ENCODE measurements around the gene NAA80.
A peak's percentile ranks its signal among the peaks of the same experiment; 100 is the strongest.

Gene NAA80

DNA sequence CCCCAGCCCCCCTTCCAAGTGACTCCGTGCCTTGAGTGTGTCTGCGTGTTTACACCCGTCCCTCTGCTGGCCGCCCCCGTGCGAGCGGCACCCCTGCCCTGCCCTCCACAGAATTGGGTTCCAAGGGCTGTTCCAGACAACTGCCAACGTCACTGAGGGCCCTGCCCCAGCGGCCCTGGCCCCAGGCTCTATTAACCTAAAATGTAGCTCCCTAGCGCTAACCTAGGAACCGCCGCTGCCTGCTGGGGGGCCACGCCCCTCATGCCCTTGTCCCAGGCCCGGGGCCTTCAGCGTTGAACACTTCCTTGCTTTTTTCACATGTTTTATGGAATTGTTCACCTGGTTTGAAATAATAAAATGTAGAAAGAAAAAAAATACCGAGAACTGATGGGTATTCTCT, 40.2 kb downstream of the NAA80 start:
- H3K9ac ChIP-seq (ENCODE audit: low read depth in 1 of 2, low read length in 2 of 2) = no peak overlapping the region
- H3K4me3 ChIP-seq (ENCODE audit: low read length in 2 of 2) = no peak overlapping the region
- H3K36me3 ChIP-seq (ENCODE audit: control insufficient read depth in 2 of 2, insufficient read depth in 2 of 2, low read length in 2 of 2) = peaks cover 20 to 22% of the 10 kb centered on the region in 2 donors
- H3K27me3 ChIP-seq (ENCODE audit: control insufficient read depth in 2 of 2, insufficient read depth in 2 of 2, low read length in 2 of 2) = no peaks in the 10 kb centered on the region
- H3K9me3 ChIP-seq (ENCODE audit: control insufficient read depth in 2 of 2, low read length in 2 of 2) = no peaks in the 10 kb centered on the region
- H3K27ac ChIP-seq (ENCODE audit: low read depth in 2 of 2, low read length in 2 of 2) = peak overlapping the region in 1 of 2 donors; percentile 53
- peaks cover 12 to 15% of the 10 kb centered on the region in 2 donors for H3K4me1 ChIP-seq (ENCODE audit: control insufficient read depth in 2 of 2, insufficient read depth in 2 of 2, low read length in 2 of 2)

GRCh38 chr3:50258029-50258680, 41.0 kb downstream of the NAA80 start:
- Histone ChIP-seq H3K36me3 (ENCODE audit: control insufficient read depth in 2 of 2, insufficient read depth in 2 of 2, low read length in 2 of 2) (peaks cover 20 to 26% of the 10 kb centered on the region in 2 donors), H3K4me1 (ENCODE audit: control insufficient read depth in 2 of 2, insufficient read depth in 2 of 2, low read length in 2 of 2) (peaks cover 12 to 15% of the 10 kb centered on the region in 2 donors), H3K4me3 (ENCODE audit: low read length in 2 of 2) (no peak overlapping the region), H3K9ac (ENCODE audit: low read depth in 1 of 2, low read length in 2 of 2) (no peak overlapping the region), H3K27ac (ENCODE audit: low read depth in 2 of 2, low read length in 2 of 2) (no peak overlapping the region), H3K27me3 (ENCODE audit: control insufficient read depth in 2 of 2, insufficient read depth in 2 of 2, low read length in 2 of 2) (no peaks in the 10 kb centered on the region), H3K9me3 (ENCODE audit: control insufficient read depth in 2 of 2, low read length in 2 of 2) (no peaks in the 10 kb centered on the region)

DNA sequence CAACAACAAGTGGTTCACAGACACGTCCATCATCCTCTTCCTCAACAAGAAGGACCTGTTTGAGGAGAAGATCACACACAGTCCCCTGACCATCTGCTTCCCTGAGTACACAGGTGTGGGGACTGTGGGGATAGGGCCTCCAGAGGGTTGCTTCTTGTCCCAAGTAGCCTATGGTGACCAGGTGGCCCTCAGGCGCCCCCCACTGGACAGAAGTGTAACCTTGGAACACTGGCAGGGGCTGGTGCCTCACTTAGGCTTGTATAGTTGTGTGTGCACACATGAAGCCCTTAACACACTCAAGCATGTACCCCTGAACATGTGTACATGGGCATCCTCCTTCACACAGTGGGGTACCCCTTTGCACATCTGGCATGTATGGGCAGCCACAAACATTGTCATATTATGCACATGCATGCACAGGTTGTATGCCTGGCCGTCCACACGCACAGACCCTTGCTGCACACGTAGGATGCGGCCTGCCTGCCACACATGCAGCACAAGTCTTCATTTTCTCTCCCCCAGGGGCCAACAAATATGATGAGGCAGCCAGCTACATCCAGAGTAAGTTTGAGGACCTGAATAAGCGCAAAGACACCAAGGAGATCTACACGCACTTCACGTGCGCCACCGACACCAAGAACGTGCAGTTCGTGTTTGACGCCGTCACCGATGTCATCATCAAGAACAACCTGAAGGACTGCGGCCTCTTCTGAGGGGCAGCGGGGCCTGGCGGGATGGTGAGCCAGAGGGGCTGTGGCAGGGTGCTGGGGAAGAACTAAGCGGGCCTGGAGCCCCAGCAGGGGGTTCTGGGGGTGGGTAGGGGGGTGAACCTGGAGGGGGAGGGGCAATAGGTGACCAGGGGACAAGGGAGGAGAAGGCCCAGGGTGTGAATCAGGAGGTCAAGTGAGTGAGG, 42.0 kb downstream of the NAA80 start:
- Histone ChIP-seq H3K4me1 (ENCODE audit: control insufficient read depth in 2 of 2, insufficient read depth in 2 of 2, low read length in 2 of 2) (peaks cover 12 to 15% of the 10 kb centered on the region in 2 donors), H3K9ac (ENCODE audit: low read depth in 1 of 2, low read length in 2 of 2) (no peak overlapping the region), H3K4me3 (ENCODE audit: low read length in 2 of 2) (no peak overlapping the region), H3K27me3 (ENCODE audit: control insufficient read depth in 2 of 2, insufficient read depth in 2 of 2, low read length in 2 of 2) (no peaks in the 10 kb centered on the region), H3K9me3 (ENCODE audit: control insufficient read depth in 2 of 2, low read length in 2 of 2) (no peaks in the 10 kb centered on the region), H3K36me3 (ENCODE audit: control insufficient read depth in 2 of 2, insufficient read depth in 2 of 2, low read length in 2 of 2) (peaks cover 20 to 32% of the 10 kb centered on the region in 2 donors), H3K27ac (ENCODE audit: low read depth in 2 of 2, low read length in 2 of 2) (no peak overlapping the region)

GRCh38 chr3:50255251-50255615, 44.0 kb downstream of the NAA80 start:
- Histone ChIP-seq H3K27ac (ENCODE audit: low read depth in 2 of 2, low read length in 2 of 2) (peak overlapping the region in 1 of 2 donors; percentile 56), H3K9ac (ENCODE audit: low read depth in 1 of 2, low read length in 2 of 2) (no peak overlapping the region), H3K36me3 (ENCODE audit: control insufficient read depth in 2 of 2, insufficient read depth in 2 of 2, low read length in 2 of 2) (peaks cover 25 to 41% of the 10 kb centered on the region in 2 donors), H3K4me3 (ENCODE audit: low read length in 2 of 2) (no peak overlapping the region), H3K9me3 (ENCODE audit: control insufficient read depth in 2 of 2, low read length in 2 of 2) (no peaks in the 10 kb centered on the region), H3K27me3 (ENCODE audit: control insufficient read depth in 2 of 2, insufficient read depth in 2 of 2, low read length in 2 of 2) (no peaks in the 10 kb centered on the region), H3K4me1 (ENCODE audit: control insufficient read depth in 2 of 2, insufficient read depth in 2 of 2, low read length in 2 of 2) (peaks cover 12 to 15% of the 10 kb centered on the region in 2 donors)

DNA sequence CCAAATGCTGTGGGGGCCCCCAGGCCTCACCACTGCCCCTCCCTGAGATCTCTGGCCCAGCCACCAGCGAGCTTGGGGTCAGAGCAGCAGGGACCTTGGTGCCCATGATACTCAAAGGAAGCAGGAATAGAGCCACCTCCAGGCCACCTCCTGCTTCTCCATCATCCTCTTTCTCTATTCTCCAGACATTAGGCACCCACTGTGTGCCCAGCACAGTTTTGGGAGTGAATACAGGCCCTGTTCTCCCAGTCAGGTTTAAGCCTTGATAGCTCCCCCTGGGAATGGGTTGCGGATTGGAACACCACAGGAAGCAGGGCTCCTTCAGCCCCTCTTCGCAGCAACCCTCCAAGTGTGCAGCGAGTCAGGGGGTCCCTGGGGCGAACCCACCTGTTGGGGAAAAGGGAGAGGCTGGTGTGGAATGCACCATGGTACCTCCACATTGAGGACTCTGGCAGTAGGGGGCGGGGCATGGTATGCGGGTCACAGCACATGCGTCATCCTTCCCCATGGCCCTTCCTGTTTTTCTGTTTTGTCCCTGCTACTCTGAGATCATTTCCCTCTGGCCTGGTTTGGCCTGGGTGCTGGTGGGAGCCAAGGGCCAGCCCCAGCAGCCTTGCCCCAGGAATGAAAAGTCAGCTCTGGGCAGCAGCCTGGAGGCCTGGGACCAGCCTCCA, 44.5 kb downstream of the NAA80 start:
- peaks cover 25 to 42% of the 10 kb centered on the region in 2 donors for H3K36me3 ChIP-seq (ENCODE audit: control insufficient read depth in 2 of 2, insufficient read depth in 2 of 2, low read length in 2 of 2)
- H3K4me3 ChIP-seq (ENCODE audit: low read length in 2 of 2) = no peak overlapping the region
- H3K27me3 ChIP-seq (ENCODE audit: control insufficient read depth in 2 of 2, insufficient read depth in 2 of 2, low read length in 2 of 2) = no peaks in the 10 kb centered on the region
- peaks cover 10 to 14% of the 10 kb centered on the region in 2 donors for H3K4me1 ChIP-seq (ENCODE audit: control insufficient read depth in 2 of 2, insufficient read depth in 2 of 2, low read length in 2 of 2)
- peak overlapping the region; percentile 42 to 56 for H3K27ac ChIP-seq (ENCODE audit: low read depth in 2 of 2, low read length in 2 of 2)
- no peak overlapping the region for H3K9ac ChIP-seq (ENCODE audit: low read depth in 1 of 2, low read length in 2 of 2)
- no peaks in the 10 kb centered on the region for H3K9me3 ChIP-seq (ENCODE audit: control insufficient read depth in 2 of 2, low read length in 2 of 2)

DNA sequence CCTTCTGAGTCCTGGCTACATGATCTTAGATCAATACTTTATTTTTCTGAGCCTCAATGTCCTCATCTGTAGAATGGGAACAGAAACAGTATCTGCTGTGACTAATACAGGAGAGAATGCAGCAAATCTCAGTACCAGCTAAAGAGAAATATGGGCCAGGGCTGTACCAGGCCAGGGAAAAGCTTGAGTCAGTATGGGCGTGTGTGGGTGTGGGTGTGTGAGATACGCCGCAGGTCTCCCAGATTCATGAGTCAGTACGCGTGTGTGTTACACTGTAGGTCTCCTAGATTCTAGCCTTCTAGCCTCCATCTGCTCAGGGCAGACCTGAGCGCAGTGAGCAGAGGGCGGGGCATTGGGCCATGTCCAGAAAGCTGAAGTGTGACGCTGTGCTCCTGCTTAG, 48.0 kb downstream of the NAA80 start:
- Histone ChIP-seq H3K4me3 (ENCODE audit: low read length in 2 of 2) (no peak overlapping the region), H3K4me1 (ENCODE audit: control insufficient read depth in 2 of 2, insufficient read depth in 2 of 2, low read length in 2 of 2) (peaks cover 27 to 42% of the 10 kb centered on the region in 2 donors), H3K9ac (ENCODE audit: low read depth in 1 of 2, low read length in 2 of 2) (no peak overlapping the region), H3K9me3 (ENCODE audit: control insufficient read depth in 2 of 2, low read length in 2 of 2) (no peaks in the 10 kb centered on the region), H3K27ac (ENCODE audit: low read depth in 2 of 2, low read length in 2 of 2) (peak overlapping the region in 1 of 2 donors; percentile 10), H3K36me3 (ENCODE audit: control insufficient read depth in 2 of 2, insufficient read depth in 2 of 2, low read length in 2 of 2) (peaks cover 5 to 32% of the 10 kb centered on the region in 2 donors), H3K27me3 (ENCODE audit: control insufficient read depth in 2 of 2, insufficient read depth in 2 of 2, low read length in 2 of 2) (no peaks in the 10 kb centered on the region)

DNA sequence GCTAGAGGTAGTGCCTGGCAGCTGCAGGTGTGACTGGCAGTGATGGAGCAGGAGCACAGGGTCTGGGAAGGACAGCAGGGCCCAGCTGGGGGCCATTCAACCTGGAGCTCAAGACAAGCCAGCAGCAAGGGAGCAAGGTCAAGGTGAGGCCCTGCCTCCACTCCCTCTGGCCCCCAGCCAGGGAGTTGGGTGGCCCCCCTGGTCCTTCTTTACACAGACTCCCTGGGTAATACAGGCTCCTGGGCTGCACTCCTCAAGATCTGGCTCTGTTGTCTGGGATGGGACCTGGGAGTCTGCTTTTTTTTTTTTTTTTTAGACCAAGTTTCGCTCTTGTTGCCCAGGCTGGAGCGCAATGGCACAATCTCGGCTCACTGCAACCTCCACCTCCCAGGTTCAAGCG, 48.7 kb downstream of the NAA80 start:
- no peaks in the 10 kb centered on the region for H3K27me3 ChIP-seq (ENCODE audit: control insufficient read depth in 2 of 2, insufficient read depth in 2 of 2, low read length in 2 of 2)
- H3K9me3 ChIP-seq (ENCODE audit: control insufficient read depth in 2 of 2, low read length in 2 of 2) = no peaks in the 10 kb centered on the region
- H3K36me3 ChIP-seq (ENCODE audit: control insufficient read depth in 2 of 2, insufficient read depth in 2 of 2, low read length in 2 of 2) = peaks cover 4 to 30% of the 10 kb centered on the region in 2 donors
- H3K9ac ChIP-seq (ENCODE audit: low read depth in 1 of 2, low read length in 2 of 2) = no peak overlapping the region
- H3K4me3 ChIP-seq (ENCODE audit: low read length in 2 of 2) = no peak overlapping the region
- no peak overlapping the region for H3K27ac ChIP-seq (ENCODE audit: low read depth in 2 of 2, low read length in 2 of 2)
- H3K4me1 ChIP-seq (ENCODE audit: control insufficient read depth in 2 of 2, insufficient read depth in 2 of 2, low read length in 2 of 2) = peaks cover 32 to 48% of the 10 kb centered on the region in 2 donors

DNA sequence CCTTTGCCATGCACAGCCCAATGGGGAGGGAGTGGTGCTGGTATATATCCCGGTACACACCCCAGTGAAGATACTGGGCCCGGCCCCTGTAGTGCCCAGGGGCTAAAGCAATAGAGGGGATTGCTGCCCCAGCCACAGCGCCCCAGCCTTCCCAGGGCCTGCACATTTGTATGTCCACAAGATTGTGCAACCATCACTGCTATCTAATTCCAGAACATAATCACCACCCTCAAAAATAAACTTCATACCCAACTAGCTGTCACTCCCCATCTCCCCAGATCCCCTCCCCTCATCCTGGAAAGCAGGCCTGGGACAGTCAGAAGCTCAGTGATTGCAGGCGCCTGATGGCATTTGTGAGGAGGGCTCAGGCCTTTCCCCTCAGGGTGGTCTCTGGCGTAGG, 49.7 kb downstream of the NAA80 start:
- no peaks in the 10 kb centered on the region for H3K27me3 ChIP-seq (ENCODE audit: control insufficient read depth in 2 of 2, insufficient read depth in 2 of 2, low read length in 2 of 2)
- H3K9ac ChIP-seq (ENCODE audit: low read depth in 1 of 2, low read length in 2 of 2) = no peak overlapping the region
- no peaks in the 10 kb centered on the region for H3K9me3 ChIP-seq (ENCODE audit: control insufficient read depth in 2 of 2, low read length in 2 of 2)
- peaks cover 4 to 30% of the 10 kb centered on the region in 2 donors for H3K36me3 ChIP-seq (ENCODE audit: control insufficient read depth in 2 of 2, insufficient read depth in 2 of 2, low read length in 2 of 2)
- peak overlapping the region in 1 of 2 donors; percentile 58 for H3K27ac ChIP-seq (ENCODE audit: low read depth in 2 of 2, low read length in 2 of 2)
- no peak overlapping the region for H3K4me3 ChIP-seq (ENCODE audit: low read length in 2 of 2)
- H3K4me1 ChIP-seq (ENCODE audit: control insufficient read depth in 2 of 2, insufficient read depth in 2 of 2, low read length in 2 of 2) = peaks cover 37 to 49% of the 10 kb centered on the region in 2 donors

DNA sequence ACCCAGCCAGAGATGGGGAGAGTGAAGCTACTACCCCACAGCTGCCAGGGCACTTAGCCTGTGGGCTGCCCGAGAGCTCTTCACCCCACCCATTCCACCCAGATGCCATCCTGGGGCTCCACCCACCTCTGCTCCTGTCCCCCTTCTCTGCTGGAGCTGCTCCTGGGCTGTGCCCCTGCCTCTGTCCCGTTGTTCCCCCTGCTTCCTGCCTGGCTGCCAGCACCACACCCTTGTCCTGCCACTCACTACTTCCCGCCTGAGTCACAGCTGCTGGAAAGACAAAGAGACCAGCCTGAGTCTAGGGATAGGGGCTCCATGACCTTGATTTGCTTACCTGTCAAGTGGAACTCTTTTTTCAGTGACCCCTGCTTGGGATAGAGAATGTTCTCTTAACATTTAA, 50.8 kb downstream of the NAA80 start:
- peaks cover 45 to 53% of the 10 kb centered on the region in 2 donors for H3K4me1 ChIP-seq (ENCODE audit: control insufficient read depth in 2 of 2, insufficient read depth in 2 of 2, low read length in 2 of 2)
- H3K27ac ChIP-seq (ENCODE audit: low read depth in 2 of 2, low read length in 2 of 2) = peak overlapping the region; percentile 34 to 58
- H3K36me3 ChIP-seq (ENCODE audit: control insufficient read depth in 2 of 2, insufficient read depth in 2 of 2, low read length in 2 of 2) = peaks cover 4 to 25% of the 10 kb centered on the region in 2 donors
- no peaks in the 10 kb centered on the region for H3K27me3 ChIP-seq (ENCODE audit: control insufficient read depth in 2 of 2, insufficient read depth in 2 of 2, low read length in 2 of 2)
- no peaks in the 10 kb centered on the region for H3K9me3 ChIP-seq (ENCODE audit: control insufficient read depth in 2 of 2, low read length in 2 of 2)
- H3K9ac ChIP-seq (ENCODE audit: low read depth in 1 of 2, low read length in 2 of 2) = peak overlapping the region in 1 of 2 donors; percentile 13
- no peak overlapping the region for H3K4me3 ChIP-seq (ENCODE audit: low read length in 2 of 2)

All from mucosa of rectum (tissue), 2 donors.